ENCODE measurements around the gene ABLIM2.

The ABLIM2 gene

GRCh38 chr4:7973545-7973981, 185.1 kb downstream of the ABLIM2 start:
- peaks cover 9% of the 10 kb centered on the region for H3K4me1 ChIP-seq
- H3K4me3 ChIP-seq, result no peak overlapping the region
- H3K36me3 ChIP-seq (replicated peaks), result no peaks in the 10 kb centered on the region
- H3K9me3 ChIP-seq, result no peaks in the 10 kb centered on the region
- H3K27me3 ChIP-seq (ENCODE audit: low read depth), result no peaks in the 10 kb centered on the region
- no peak for DNase-seq (ENCODE audit: low spot score in 2 of 2)
- in situ Hi-C loops (cut with MboI; ENCODE audit: low sequenced_read_pairs), result no loop called here

- no peak overlapping the region for H3K4me3 ChIP-seq
- H3K27me3 ChIP-seq (ENCODE audit: low read depth), result no peaks in the 10 kb centered on the region
- H3K4me1 ChIP-seq, result peaks cover 9% of the 10 kb centered on the region
- H3K36me3 ChIP-seq (replicated peaks), result no peaks in the 10 kb centered on the region
- in situ Hi-C loops (cut with MboI; ENCODE audit: low sequenced_read_pairs), result no loop called here
- no peak for DNase-seq (ENCODE audit: low spot score in 2 of 2)
- H3K9me3 ChIP-seq, result no peaks in the 10 kb centered on the region
Measured at GRCh38 chr4:7971881-7972500, 186.6 kb downstream of the ABLIM2 start.

GRCh38 chr4:7971159-7971631, 187.4 kb downstream of the ABLIM2 start:
- DNase-seq (ENCODE audit: low spot score in 2 of 2), result no peak
- in situ Hi-C loops (cut with MboI; ENCODE audit: low sequenced_read_pairs), result no loop called here
- H3K36me3 ChIP-seq (replicated peaks), result no peaks in the 10 kb centered on the region
- no peaks in the 10 kb centered on the region for H3K9me3 ChIP-seq
- H3K27me3 ChIP-seq (ENCODE audit: low read depth), result no peaks in the 10 kb centered on the region
- peaks cover 9% of the 10 kb centered on the region for H3K4me1 ChIP-seq
- H3K4me3 ChIP-seq, result no peak overlapping the region

- Histone ChIP-seq H3K9me3 (no peaks in the 10 kb centered on the region), H3K4me1 (peaks cover 9% of the 10 kb centered on the region), H3K4me3 (no peak overlapping the region), H3K27me3 (ENCODE audit: low read depth) (no peaks in the 10 kb centered on the region), H3K36me3 (replicated peaks) (no peaks in the 10 kb centered on the region)
- DNase-seq (ENCODE audit: low spot score in 2 of 2), result no peak
- in situ Hi-C loops (cut with MboI; ENCODE audit: low sequenced_read_pairs), result no loop called here
Measured at GRCh38 chr4:7970361-7970946, 188.2 kb downstream of the ABLIM2 start.

- Histone ChIP-seq H3K9me3 (no peaks in the 10 kb centered on the region), H3K4me1 (peaks cover 9% of the 10 kb centered on the region), H3K27me3 (ENCODE audit: low read depth) (no peaks in the 10 kb centered on the region), H3K36me3 (replicated peaks) (no peaks in the 10 kb centered on the region), H3K4me3 (no peak overlapping the region)
- in situ Hi-C loops (cut with MboI; ENCODE audit: low sequenced_read_pairs), result no loop called here
- DNase-seq (ENCODE audit: low spot score in 2 of 2), result no peak
Measured at GRCh38 chr4:7968262-7968896, 190.2 kb downstream of the ABLIM2 start.

GRCh38 chr4:7967501-7968261, 190.9 kb downstream of the ABLIM2 start:
- no peaks in the 10 kb centered on the region for H3K9me3 ChIP-seq
- no peak for DNase-seq (ENCODE audit: low spot score in 2 of 2)
- H3K36me3 ChIP-seq (replicated peaks), result no peaks in the 10 kb centered on the region
- H3K4me1 ChIP-seq, result peaks cover 5% of the 10 kb centered on the region
- H3K27me3 ChIP-seq (ENCODE audit: low read depth), result no peaks in the 10 kb centered on the region
- in situ Hi-C loops (cut with MboI; ENCODE audit: low sequenced_read_pairs), result no loop called here
- no peak overlapping the region for H3K4me3 ChIP-seq

GRCh38 chr4:7967063-7967440, 191.6 kb downstream of the ABLIM2 start:
- no peak for DNase-seq (ENCODE audit: low spot score in 2 of 2)
- no peak overlapping the region for H3K4me3 ChIP-seq
- H3K36me3 ChIP-seq (replicated peaks), result no peaks in the 10 kb centered on the region
- no peaks in the 10 kb centered on the region for H3K9me3 ChIP-seq
- H3K27me3 ChIP-seq (ENCODE audit: low read depth), result no peaks in the 10 kb centered on the region
- in situ Hi-C loops (cut with MboI; ENCODE audit: low sequenced_read_pairs), result no loop called here
- no peaks in the 10 kb centered on the region for H3K4me1 ChIP-seq

GRCh38 chr4:7966281-7967062, 192.1 kb downstream of the ABLIM2 start:
- no peaks in the 10 kb centered on the region for H3K9me3 ChIP-seq
- in situ Hi-C loops (cut with MboI; ENCODE audit: low sequenced_read_pairs), result no loop called here
- H3K27me3 ChIP-seq (ENCODE audit: low read depth), result no peaks in the 10 kb centered on the region
- H3K4me1 ChIP-seq, result no peaks in the 10 kb centered on the region
- no peak overlapping the region for H3K4me3 ChIP-seq
- no peaks in the 10 kb centered on the region for H3K36me3 ChIP-seq (replicated peaks)
- DNase-seq (ENCODE audit: low spot score in 2 of 2), result no peak

GRCh38 chr4:7964890-7965662, 193.5 kb downstream of the ABLIM2 start:
- Histone ChIP-seq H3K9me3 (no peaks in the 10 kb centered on the region), H3K4me1 (no peaks in the 10 kb centered on the region; the same call in 1 of the 2 replicates), H3K27me3 (ENCODE audit: low read depth) (no peaks in the 10 kb centered on the region), H3K4me3 (no peak overlapping the region), H3K36me3 (replicated peaks) (no peaks in the 10 kb centered on the region)
- in situ Hi-C loops (cut with MboI; ENCODE audit: low sequenced_read_pairs), result no loop called here
- DNase-seq (ENCODE audit: low spot score in 2 of 2), result no peak

GRCh38 chr4:7964459-7964858, 194.2 kb downstream of the ABLIM2 start:
- in situ Hi-C loops (cut with MboI; ENCODE audit: low sequenced_read_pairs), result no loop called here
- no peaks in the 10 kb centered on the region for H3K27me3 ChIP-seq (ENCODE audit: low read depth)
- no peak overlapping the region for H3K4me3 ChIP-seq
- H3K4me1 ChIP-seq, result no peaks in the 10 kb centered on the region; the same call in 1 of the 2 replicates
- no peak for DNase-seq (ENCODE audit: low spot score in 2 of 2)
- H3K36me3 ChIP-seq (replicated peaks), result no peaks in the 10 kb centered on the region
- no peaks in the 10 kb centered on the region for H3K9me3 ChIP-seq

- H3K9me3 ChIP-seq, result no peaks in the 10 kb centered on the region
- no peaks in the 10 kb centered on the region; the same call in 1 of the 2 replicates for H3K4me1 ChIP-seq
- H3K27me3 ChIP-seq (ENCODE audit: low read depth), result no peaks in the 10 kb centered on the region
- H3K4me3 ChIP-seq, result no peak overlapping the region
- DNase-seq (ENCODE audit: low spot score in 2 of 2), result no peak
- in situ Hi-C loops (cut with MboI; ENCODE audit: low sequenced_read_pairs), result no loop called here
- no peaks in the 10 kb centered on the region for H3K36me3 ChIP-seq (replicated peaks)
Measured at GRCh38 chr4:7963691-7964090, 194.9 kb downstream of the ABLIM2 start.

- in situ Hi-C loops (cut with MboI; ENCODE audit: low sequenced_read_pairs), result no loop called here
- H3K27me3 ChIP-seq (ENCODE audit: low read depth), result no peaks in the 10 kb centered on the region
- H3K9me3 ChIP-seq, result no peaks in the 10 kb centered on the region
- H3K36me3 ChIP-seq (replicated peaks), result no peaks in the 10 kb centered on the region
- DNase-seq (ENCODE audit: low spot score in 2 of 2), result no peak
- no peak overlapping the region for H3K4me3 ChIP-seq
- H3K4me1 ChIP-seq, result no peaks in the 10 kb centered on the region; the same call in 1 of the 2 replicates
Measured at GRCh38 chr4:7962609-7963508, 195.8 kb downstream of the ABLIM2 start.
